NCI-H1105 treated with DMSO at 0.1 percent for 48 hours (cell line): ENCODE results near the gene GRB7.
"Not testable (repeated sequence)": the region's sequence is repeated elsewhere in the genome, so short reads cannot be mapped to it uniquely, and the experiment has no call there.

Source experiments
- DNase-seq: peaks from one replicate; lab custom pipeline; 2025; lab: John Stamatoyannopoulos, UW

Gene GRB7

GRCh38 chr17:39736319-39737165 lies 1.2 kb upstream of the GRB7 start:
- no peak for DNase-seq

- DNase-seq, result no peak
Observed at GRCh38 chr17:39737206-39737759, 455 bp upstream of the GRB7 start.

GRCh38 chr17:39738568-39738901 lies 797 bp downstream of the GRB7 start:
- peak; percentile 46 for DNase-seq

DNA sequence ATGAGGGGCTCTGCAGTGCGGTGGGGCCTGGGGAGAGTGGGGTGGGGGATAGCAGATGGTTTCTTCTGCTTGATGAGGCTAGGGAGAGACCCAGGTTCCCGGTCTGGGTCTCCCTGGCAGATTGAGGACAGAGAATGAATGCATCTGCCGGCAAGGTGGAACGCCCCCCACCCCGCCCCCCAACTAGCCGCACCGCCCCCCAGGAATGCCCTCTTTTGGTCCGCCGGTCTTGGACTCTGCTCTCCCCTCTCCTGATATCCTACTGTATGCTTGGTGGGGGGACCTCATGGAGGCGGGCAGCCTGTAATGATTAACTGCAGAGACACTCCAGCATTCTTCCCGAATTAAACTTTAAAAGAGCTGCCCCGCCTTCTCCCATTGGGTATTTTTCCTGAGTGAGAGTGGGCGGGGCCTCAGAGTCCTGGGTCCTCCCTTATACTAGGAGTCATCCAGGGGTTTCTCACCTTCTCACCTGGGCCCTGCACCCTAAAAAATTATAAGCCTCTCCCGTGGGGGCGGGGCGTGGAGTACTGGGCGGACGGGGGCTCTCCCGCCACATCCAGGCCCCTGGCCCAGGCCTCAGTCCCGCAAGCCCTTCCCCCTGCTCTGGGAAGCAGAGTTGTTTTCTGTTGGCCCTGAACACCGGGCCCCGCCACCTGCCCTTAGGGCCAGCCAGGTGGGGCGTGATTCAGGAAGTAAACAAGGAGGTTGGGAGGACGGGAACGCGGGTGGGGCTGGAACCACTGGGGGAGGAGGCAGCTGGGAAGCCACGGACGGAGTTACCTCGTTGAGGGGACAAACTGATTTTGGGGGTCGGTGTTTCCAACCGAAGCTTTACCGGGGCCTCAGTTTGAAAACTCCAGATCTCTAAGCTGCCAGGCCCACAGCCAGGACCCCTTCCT lies 1.5 kb downstream of the GRB7 start:
- DNase-seq, result peak; percentile 74

DNA sequence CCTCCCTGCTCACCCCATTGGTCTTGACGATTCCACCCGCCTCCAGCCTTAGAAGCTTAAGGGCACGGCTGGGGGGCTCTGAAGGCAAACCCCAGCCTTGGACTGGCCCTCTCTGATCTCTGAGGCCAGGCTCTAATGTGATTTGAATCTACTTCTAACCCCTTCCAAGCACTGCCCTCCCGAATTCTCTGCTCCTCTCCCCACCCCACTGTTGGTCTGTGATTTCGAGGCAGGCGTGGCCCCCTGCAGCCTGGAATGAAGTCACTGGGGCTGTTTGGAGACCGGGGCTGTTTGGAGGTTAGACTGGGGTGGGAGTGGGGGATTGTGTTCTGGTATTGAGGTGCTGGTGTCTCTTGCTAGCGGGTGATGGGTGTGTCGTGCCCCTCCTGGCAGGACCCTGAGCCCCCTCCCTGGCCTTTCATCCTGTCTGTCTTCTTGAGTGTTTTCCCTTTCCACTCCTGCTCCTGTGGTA lies 2.2 kb downstream of the GRB7 start:
- peak; percentile 37 for DNase-seq

DNA sequence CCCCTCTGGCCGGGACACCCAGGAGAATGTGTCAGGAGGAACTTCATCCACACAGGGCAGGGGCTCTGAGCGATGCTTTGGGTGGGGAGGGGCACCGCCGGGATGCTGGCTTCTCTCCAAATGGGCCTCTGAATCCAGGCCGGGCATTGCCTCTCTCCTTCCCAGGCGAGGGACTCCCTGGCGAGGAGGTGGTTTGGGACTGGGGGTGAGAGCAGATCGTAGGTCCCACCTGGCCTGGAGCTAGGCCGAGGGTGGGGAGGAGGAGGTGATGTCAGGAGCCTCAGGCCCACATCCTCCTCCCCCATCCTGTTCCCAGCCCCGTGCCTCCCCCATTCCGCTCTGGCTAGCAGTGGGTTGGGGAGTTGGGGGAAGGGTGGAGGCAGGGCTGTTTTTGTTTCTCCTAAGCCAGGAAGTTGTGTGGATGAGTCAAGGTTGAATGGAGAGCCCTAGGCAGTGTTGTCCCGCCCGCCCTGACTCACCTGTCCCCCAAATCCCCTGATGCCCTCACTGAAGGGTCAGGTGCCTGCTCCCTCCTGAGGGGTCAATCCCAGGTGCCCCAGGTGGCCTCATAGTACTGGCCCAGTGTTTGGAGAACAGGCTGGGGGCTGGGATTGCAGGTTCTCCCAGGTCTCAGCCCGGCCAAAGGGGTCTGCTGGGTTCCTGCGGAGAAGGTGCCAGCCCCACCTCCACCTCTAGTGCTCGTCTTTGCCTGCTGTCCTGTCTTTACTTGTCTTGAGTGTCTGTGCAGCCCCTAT lies 2.8 kb downstream of the GRB7 start:
- no peak for DNase-seq

GRCh38 chr17:39742126-39742855 lies 4.6 kb downstream of the GRB7 start:
- DNase-seq, result no peak

DNA sequence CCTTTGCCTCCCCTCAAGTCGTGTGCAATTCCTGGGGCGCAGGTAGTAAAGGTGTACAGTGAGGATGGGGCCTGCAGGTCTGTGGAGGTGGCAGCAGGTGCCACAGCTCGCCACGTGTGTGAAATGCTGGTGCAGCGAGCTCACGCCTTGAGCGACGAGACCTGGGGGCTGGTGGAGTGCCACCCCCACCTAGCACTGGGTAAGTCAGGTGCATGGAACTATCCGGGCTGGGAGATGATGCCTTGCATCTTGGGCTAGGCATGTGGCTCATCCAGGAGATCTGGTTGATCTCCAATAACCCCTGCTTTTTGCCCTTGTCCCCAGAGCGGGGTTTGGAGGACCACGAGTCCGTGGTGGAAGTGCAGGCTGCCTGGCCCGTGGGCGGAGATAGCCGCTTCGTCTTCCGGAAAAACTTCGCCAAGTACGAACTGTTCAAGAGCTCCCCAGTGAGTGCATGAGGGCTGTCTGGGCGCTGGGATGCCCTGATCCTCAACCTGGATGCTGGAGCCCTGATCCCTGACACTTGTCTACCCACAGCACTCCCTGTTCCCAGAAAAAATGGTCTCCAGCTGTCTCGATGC lies 5.2 kb downstream of the GRB7 start:
- DNase-seq, result no peak

GRCh38 chr17:39744075-39744835 lies 6.5 kb downstream of the GRB7 start:
- no peak for DNase-seq

DNA sequence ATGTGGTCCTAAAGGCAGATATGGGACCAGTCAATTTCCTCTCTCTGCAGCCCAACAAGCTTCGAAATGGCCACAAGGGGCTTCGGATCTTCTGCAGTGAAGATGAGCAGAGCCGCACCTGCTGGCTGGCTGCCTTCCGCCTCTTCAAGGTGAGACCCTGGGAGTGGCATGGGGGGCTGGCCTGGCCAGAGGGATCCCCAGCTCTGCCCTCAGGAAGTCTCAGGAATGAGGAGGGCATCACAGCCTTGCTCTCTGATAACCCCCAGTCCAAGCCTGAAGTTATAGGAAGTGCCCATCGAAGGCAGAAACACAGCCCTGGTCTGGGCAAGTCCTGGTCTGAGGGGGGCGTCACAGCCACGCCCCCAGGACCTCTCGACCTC lies 7.1 kb downstream of the GRB7 start:
- no peak for DNase-seq

DNA sequence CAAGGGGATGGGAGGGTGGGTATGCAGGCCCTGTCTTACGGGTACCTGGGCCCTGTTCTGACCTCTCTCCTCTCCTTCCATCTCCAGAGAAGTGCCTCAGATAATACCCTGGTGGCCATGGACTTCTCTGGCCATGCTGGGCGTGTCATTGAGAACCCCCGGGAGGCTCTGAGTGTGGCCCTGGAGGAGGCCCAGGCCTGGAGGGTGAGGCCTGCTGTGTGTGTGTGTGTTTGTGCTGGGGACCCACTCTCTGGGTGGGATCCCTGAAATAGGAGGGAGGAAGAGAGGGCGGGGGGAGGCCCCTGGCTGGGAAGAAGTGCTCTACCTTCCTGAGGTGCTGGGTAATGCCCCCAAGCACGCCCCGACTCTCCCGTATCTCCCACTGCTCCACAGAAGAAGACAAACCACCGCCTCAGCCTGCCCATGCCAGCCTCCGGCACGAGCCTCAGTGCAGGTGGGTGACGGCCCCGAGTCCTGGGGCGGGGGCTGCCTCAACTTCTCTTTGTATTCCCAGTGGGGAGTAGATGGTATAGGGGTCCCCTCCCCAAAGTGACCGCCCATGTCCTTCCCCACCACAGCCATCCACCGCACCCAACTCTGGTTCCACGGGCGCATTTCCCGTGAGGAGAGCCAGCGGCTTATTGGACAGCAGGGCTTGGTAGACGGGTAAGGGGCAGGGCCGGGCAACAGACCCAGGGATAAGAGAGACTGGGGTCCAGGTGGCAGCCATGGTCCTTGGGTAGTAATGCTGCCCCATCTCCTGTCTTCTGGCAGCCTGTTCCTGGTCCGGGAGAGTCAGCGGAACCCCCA lies 7.8 kb downstream of the GRB7 start:
- DNase-seq, result no peak

- no peak for DNase-seq
Observed at GRCh38 chr17:39746145-39746461, 8.4 kb downstream of the GRB7 start.

DNA sequence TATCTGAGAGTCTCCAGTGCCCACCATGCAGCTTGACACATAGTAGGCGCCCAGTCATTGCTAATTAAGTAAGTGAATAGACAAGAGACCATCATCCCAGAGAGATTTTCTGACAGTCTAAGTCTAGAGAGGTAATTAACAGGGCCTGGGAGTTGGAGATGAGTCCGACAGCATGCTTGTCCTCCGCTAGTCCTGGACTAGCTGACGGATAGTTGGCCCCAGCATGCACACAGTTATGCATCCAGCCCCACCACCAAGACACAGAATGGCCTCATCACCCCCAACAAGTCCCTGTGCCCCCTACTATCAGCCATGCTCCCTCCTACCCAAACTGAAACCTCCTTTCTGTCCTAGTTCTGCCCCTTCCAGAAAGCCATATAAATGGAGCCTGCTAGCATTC lies 10.0 kb downstream of the GRB7 start:
- DNase-seq, result no peak

- not testable (repeated sequence) for DNase-seq
Observed at GRCh38 chr17:39748444-39749034, 10.8 kb downstream of the GRB7 start.

DNA sequence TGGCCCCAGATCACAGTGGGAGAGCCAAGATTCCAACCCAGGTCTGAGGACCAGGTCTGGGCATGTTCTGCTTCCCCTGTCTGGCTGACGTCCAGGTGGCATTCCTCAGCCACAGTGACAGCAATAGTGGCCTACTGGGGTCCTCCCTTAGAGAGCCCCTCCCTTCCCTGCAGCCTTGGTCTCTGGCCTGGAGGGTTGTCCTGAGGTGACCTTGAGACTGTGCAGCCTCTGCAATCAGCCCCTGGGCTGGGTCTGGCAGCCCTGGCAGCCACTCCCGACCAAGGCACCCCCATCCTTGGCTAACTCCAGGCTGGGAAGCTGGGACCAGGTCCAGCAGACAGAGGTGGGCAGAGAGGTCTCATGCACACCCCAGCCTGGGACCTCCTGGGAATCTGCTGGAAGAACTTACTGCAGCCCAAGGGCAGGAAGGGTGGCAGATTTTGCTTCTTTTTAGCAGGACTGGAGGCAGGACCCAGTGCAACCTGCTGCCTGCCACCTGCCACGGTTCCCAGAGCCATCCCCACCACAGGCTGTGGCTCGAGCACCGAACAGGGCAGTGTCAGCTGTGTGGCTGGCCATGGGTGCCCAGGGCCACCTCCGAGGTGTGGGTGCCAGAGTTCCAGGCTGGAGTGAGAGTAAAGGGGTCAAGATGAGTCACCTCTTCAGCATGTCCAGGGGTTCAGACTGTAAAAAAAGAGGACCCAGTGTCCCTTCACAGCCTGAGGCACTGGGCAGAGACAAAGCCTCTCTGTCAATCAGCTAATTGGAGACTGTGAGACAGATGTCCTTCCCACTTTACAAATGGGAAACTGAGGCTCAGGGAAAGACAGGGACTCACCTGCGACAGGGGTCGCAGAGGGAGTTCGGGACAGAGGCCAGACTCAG lies 12.6 kb downstream of the GRB7 start:
- peak; percentile 24 for DNase-seq

DNA sequence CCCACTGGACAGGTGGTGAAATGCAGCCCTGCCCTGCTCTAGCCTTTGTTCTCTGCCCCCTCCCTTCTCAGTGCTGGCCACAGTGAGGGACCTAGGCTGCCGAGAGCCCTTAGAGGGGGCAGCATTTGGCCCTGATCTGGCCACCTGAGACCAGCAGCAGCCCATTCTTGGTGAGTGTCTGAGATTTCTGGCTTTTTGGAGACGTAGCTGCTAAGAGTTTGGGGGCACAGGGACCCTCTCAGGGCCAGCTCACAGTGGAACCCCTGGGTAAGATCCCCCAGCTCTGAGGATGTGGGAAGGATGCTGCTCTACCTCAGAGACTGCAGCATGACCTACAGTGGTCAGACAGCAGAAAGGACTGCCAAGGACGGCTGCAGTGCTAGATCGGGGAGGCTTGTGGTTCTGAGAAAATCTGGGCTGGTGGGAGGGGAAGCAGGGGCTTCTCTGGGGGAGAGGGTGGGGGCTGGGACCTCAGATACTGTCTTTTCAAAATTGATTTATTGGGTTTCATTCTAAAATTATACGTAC lies 13.3 kb downstream of the GRB7 start:
- no peak for DNase-seq

- no peak for DNase-seq
Observed at GRCh38 chr17:39751637-39752036, 13.9 kb downstream of the GRB7 start.
